Fibroblast of the aortic adventitia (primary cell): ENCODE data around the gene ZNF710. TPM values are rescaled to one million over a fixed set of nuclear protein-coding genes. Genes with fewer than 3 reads are reported as not detected.

Experiments
- DNase-seq: peaks from one replicate; pipeline ENCODE4 v3.0.0-alpha.2; 2010; ENCODE audit warnings: low read depth
- H3K4me3 ChIP-seq: 2 replicates; pipeline ENCODE4 v1.5.1; 2011; ENCODE audit warnings: low read depth, mild to moderate bottlenecking, control low read depth, low read length, moderate library complexity
- total RNA-seq: library from RNA; depleted of rRNA; stranded (reverse); fragments of >200 nt; gene quantifications from 2 replicates; pipeline ENCODE4 v1.2.3, GENCODE V29; 2012; ENCODE audit warnings: low replicate concordance
- TF ChIP-seq, protein P1 (sequence below): IDR thresholded peaks from 2 replicates; pipeline ENCODE4 v1.5.1; 2011; ENCODE audit warnings: mild to moderate bottlenecking, low read length, control low read depth, inconsistent platforms; ENCODE audit not compliant: insufficient read depth

ZNF710 gene
- total RNA-seq, 1 donor: 8.7 TPM

DNA sequence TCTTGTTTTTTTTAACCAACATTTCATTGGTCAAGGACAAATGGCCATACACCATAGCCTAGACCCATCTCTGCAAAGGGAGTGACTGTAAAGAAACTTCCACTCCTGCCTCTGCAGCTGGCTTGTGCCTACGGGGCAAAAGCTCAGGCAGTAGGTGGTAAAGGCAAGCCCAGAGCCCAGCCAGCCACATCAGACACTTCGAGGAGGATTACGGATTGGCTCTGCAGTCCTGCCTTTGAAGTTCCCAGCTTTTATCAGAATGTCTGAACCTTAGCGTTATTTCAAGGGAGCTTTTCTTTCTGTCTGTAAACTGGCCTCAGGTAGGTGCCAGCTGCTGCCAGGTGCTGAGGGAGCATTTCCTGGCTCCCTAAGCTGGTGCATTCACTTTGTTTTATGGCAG, 15.6 kb downstream of the ZNF710 start:
- no peak overlapping the region for H3K4me3 ChIP-seq
- no peak for DNase-seq
- TF ChIP-seq, protein P1, sequence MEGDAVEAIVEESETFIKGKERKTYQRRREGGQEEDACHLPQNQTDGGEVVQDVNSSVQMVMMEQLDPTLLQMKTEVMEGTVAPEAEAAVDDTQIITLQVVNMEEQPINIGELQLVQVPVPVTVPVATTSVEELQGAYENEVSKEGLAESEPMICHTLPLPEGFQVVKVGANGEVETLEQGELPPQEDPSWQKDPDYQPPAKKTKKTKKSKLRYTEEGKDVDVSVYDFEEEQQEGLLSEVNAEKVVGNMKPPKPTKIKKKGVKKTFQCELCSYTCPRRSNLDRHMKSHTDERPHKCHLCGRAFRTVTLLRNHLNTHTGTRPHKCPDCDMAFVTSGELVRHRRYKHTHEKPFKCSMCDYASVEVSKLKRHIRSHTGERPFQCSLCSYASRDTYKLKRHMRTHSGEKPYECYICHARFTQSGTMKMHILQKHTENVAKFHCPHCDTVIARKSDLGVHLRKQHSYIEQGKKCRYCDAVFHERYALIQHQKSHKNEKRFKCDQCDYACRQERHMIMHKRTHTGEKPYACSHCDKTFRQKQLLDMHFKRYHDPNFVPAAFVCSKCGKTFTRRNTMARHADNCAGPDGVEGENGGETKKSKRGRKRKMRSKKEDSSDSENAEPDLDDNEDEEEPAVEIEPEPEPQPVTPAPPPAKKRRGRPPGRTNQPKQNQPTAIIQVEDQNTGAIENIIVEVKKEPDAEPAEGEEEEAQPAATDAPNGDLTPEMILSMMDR: no peak

DNA sequence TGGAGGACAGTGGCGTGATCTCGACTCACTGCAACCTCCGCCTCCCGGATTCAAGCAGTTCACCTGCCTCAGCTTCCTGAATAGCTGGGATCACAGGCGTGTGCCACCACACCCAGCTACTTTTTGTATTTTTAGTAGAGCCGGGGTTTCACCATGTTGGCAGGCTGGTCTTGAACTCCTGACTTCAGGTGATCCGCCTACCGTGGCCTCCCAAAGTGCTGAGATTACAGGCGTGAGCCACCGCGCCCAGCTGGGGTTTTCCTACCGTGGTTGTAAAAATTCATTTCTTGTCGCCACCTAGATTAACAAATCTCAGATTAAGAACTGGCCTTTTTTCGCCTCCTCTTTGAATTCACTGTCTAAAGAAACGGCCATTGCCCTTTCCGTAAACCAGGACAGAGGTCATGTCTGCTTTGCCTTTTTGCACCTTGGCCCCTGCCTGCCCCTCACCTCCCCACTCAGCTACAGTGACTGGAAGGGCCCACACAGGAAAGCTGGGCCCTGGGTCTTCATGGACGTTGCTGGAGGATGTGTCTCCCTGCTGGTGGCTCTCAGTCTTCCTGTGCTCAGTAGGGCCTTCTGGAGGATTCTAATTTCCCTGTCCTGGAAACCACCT, 17.2 kb downstream of the ZNF710 start:
- H3K4me3 ChIP-seq: no peak overlapping the region
- DNase-seq: no peak
- TF ChIP-seq, protein P1: no peak

DNA sequence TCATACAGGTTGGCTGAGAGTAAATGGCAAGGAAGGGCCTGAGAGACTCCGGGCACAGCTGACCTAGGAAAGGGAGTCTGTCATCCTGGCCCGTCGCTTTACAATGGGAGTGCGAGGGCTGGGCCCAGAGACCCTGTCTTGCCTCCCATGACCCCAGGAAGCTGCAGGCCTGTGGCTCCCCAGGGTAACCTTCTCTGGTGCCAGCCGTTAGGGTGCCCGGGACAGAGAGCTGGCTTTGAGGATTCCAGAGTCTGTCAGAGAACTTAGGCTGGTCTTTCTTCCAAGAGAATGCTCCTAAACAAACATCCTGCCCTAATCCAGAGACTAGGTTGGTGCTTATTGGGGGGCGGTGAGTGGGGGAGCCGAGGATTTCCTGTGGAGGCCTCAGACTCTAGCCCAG, 18.5 kb downstream of the ZNF710 start:
- no peak overlapping the region for H3K4me3 ChIP-seq
- TF ChIP-seq, protein P1: no peak
- no peak for DNase-seq

DNA sequence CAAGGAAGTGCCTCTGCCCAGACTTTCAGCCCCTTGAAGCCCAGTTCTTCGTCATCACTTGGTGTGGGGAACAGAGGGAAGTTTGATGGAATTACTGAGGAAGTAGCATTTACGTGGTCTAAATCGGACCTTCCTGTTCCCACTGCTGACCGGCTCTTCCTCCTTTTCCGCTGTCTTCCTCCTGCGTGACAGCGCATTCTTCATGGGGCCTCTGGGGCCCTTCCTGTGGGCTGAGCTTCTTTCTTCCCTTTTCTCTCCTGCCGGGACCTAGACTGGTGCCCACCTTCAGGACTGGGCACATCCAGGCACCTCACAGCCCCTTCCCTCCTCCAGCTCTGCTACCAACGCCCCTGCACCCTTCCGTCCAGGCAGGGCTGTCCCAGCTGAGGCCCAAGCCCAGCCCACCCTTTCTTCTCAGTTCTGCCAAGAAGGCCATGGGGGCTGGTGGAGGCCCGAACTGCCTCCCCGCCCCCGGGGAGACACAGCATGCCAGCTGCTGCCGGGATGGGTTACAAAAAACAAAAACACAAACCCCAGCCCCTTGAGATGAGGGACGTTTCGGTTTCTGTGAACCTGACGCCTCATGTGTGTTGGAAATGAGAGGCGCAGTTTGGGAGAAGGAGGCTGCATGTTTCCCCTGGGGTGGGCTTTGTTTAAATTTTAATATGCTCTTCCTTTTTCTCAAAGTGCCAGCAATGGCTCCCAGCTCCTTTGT, 19.1 kb downstream of the ZNF710 start:
- H3K4me3 ChIP-seq: no peak overlapping the region
- TF ChIP-seq, protein P1: no peak
- no peak for DNase-seq

DNA sequence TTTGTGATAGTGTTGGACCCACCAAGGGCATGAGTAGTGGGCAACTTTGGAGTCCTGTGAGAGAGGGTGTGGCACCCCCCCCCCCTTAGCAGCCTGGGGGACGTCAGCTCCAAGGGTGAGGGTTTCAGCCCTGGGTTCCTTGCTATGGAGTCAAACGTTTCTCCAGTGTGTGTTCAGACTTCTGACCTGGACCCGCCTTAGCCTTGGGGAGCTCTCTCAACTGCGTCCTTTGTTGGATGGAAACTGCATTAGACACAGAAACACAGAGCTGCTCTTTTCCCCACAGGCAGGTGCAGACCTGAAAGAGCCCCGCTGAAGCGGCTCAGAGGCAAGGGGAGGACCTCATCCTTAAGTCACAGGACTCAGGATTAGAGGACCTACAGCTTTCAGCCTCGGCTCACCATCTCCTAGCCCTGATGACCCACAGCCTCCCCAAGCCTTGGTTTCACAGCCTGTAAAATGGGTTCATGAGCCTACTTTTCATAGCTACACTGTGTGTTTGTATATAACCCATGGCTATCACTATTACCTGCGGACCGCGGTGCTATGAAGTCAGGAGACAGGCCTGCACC, 19.9 kb downstream of the ZNF710 start:
- no peak for DNase-seq
- H3K4me3 ChIP-seq: no peak overlapping the region
- TF ChIP-seq, protein P1: no peak

DNA sequence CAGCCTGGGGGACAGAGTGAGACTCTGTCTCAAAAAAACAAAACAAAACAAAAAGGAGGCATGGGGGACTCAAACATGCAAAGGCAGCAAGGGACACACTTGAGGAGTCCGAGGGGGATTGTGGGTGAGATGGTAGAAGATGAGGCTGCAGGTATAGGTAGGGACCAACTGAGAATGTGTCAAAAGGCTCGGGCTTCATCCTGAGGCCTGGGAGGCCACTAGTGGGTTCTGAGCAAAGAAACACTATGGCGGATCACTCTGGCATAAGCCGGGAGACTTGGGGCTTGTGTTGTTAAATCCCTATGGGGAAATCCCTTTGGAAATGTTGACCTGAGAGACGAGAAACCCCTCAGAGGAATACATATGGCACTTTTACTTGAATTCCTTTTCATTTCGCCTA, 21.2 kb downstream of the ZNF710 start:
- TF ChIP-seq, protein P1: no peak
- no peak for DNase-seq
- no peak overlapping the region for H3K4me3 ChIP-seq
